ENCODE measurements around the gene TFCP2. TPM values are rescaled to one million over a fixed set of nuclear protein-coding genes. Genes with fewer than 3 reads are reported as not detected.

Gene TFCP2
- total RNA-seq, 2 experiments from 2014 or later: 27.4 to 27.9 TPM

DNA sequence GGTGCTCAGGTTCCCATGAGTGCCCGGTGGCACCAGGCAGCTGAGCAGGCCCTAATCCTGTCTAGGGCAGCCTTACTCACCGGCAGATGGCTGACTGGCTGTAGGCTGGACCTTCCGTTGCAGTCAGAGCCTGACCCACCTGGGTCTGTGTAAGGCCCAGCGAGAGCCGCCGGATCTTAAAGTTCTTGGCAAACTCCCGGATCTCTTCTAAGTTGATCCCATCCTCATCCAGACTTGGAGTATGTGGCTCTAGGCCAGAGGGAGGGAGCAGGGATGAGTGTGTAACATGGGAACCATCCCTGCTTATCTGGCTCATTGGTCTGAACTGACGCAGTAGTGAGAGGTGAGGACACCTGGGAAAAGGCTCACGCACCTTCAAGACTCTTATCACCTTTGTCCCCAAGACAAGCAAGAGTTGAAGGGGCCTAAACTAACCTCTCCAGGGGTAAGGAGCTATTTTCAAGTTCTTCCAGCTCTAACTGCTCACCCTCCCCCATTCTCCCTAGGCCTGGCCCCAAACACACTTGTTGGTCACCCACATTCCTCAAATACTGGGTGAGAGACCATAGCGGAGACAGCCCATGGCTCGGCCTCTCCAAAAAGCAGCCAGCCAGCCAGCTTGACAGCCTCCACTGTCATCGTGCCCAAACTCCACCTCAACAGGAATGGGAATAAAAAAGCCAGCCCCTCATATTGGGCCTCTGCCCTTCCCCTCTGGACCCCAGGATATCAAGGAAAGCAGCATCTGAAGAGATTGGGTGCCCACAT lies 18.8 kb upstream of the TFCP2 start:
- no peaks in the 10 kb centered on the region for H3K36me3 Mint-ChIP-seq (ENCODE audit: low read depth)
- DNase-seq (no peak), ATAC-seq (no peak)
- H3K4me3 Mint-ChIP-seq: no peak overlapping the region
- no peak for TF ChIP-seq CTCF (IDR thresholded peaks at IDR 0.05)
- no peaks in the 10 kb centered on the region for H3K27me3 Mint-ChIP-seq
- no peaks in the 10 kb centered on the region for H3K9me3 Mint-ChIP-seq
- CTCF ChIA-PET: no interaction called here
- peaks cover 1% of the 10 kb centered on the region for H3K4me1 Mint-ChIP-seq (ENCODE audit: low read depth)
- POLR2A ChIA-PET: no interaction called here
- intact Hi-C loops (cut with micrococcal nuclease): no loop called here
- H3K27ac Mint-ChIP-seq: no peak overlapping the region

- CTCF ChIA-PET: interaction anchor here (1.6 kb wide), 1 partner anchor 61 kb away, joined by 6 read pairs; no protein-coding TSS in a partner anchor
Observed at GRCh38 chr12:51190820-51191219, 17.9 kb upstream of the TFCP2 start.

DNA sequence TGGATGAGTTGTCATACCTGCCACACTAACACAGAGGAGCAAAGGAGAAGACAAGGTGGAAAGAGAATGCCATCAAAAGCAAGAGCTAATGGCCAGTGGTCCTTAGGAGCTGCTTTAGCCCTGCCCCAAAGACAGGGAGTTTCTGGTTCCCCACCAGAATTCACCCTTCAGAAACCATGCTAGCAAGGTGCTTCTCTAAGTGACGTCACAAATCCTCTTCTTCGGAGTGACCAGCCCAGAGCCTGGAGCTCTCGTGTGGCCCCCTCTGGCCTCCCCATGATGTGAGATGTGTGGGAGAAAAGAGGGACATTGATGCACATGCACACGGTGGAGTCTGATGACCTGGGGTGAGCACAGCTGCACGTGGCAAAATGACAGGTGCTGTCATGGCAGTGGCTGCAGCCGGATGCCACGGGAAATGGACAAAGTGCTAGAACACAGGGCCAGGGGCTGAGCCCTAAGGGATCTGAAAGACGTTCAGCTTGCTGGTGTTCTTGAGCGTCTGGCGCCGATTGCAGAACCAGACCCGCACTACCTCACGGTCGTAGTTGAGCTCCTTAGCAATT lies 16.9 kb upstream of the TFCP2 start:
- no peak for TF ChIP-seq CTCF (IDR thresholded peaks at IDR 0.05)
- Mint-ChIP-seq H3K9me3 (no peaks in the 10 kb centered on the region), H3K4me3 (no peak overlapping the region), H3K36me3 (ENCODE audit: low read depth) (no peaks in the 10 kb centered on the region), H3K27ac (no peak overlapping the region), H3K27me3 (no peaks in the 10 kb centered on the region), H3K4me1 (ENCODE audit: low read depth) (peaks cover 1% of the 10 kb centered on the region)
- POLR2A ChIA-PET: interaction anchor here (0.6 kb wide), 1 partner anchor 140 kb away, joined by 3 read pairs; no protein-coding TSS in a partner anchor
- CTCF ChIA-PET: interaction anchor here (1.6 kb wide), 1 partner anchor 62 kb away, joined by 6 read pairs; no protein-coding TSS in a partner anchor
- ATAC-seq: no peak
- DNase-seq: no peak
- intact Hi-C loops (cut with micrococcal nuclease): no loop called here

More at GRCh38 chr12:51190820-51191219, 17.9 kb upstream of the TFCP2 start:
- Mint-ChIP-seq H3K4me1 (ENCODE audit: low read depth) (peaks cover 1% of the 10 kb centered on the region), H3K36me3 (ENCODE audit: low read depth) (no peaks in the 10 kb centered on the region), H3K4me3 (no peak overlapping the region), H3K27ac (no peak overlapping the region), H3K27me3 (no peaks in the 10 kb centered on the region), H3K9me3 (no peaks in the 10 kb centered on the region)
- POLR2A ChIA-PET: no interaction called here
- intact Hi-C loops (cut with micrococcal nuclease): no loop called here
- TF ChIP-seq CTCF (IDR thresholded peaks at IDR 0.05): no peak
- DNase-seq (no peak), ATAC-seq (no peak)

DNA sequence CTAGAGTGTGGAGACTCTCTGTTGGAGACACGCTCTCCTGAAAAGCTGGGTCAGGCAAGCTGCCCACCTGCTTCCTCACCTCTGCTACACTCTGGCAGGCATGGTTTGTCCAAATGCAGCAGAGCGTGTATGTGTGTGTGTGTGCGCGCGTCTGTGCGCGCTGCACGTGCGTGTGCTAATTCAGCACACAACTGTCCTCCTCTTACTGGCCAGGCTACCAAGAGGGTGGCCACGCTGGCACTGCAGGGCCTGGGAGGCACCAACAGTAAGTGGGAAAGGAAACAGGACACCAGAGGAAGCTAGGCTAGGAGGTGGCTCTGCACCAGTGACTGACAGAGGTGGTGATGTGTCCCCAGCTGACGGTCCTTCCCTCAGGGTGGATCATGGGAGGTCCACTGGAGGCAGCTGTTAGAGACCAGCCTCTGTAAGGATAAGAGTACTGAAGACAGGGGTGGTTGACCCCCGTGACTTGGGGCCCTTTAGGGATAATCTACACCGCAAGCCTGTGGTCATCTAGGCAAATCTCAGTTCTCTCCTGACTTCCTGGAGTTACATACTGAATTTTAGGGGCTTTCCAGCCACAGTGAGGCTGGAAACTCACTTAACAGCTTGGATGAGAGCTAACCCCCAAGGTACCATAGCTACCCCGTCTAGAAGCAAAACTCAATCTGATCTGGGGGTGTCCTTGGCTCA lies 15.6 kb upstream of the TFCP2 start:
- ATAC-seq (no peak), DNase-seq (no peak)
- intact Hi-C loops (cut with micrococcal nuclease): no loop called here
- no peaks in the 10 kb centered on the region for H3K36me3 Mint-ChIP-seq (ENCODE audit: low read depth)
- H3K4me3 Mint-ChIP-seq: no peak overlapping the region
- ChIA-PET POLR2A (no interaction called here), CTCF (interaction anchor here (1.3 kb wide), 1 partner anchor 153 kb away, joined by 3 read pairs; no protein-coding TSS in a partner anchor)
- no peaks in the 10 kb centered on the region for H3K9me3 Mint-ChIP-seq
- H3K27ac Mint-ChIP-seq: no peak overlapping the region
- peaks cover 1% of the 10 kb centered on the region for H3K4me1 Mint-ChIP-seq (ENCODE audit: low read depth)
- TF ChIP-seq CTCF (IDR thresholded peaks at IDR 0.05): no peak
- H3K27me3 Mint-ChIP-seq: no peaks in the 10 kb centered on the region

Measured in activated CD8-positive, alpha-beta T cell treated with anti-CD3 and anti-CD28 coated beads for 36 hours (primary cell).